ENCODE measurements around the gene APMAP. TPM values are rescaled to one million over a fixed set of nuclear protein-coding genes. Genes with fewer than 3 reads are reported as not detected.

Gene APMAP
- total RNA-seq, 1 experiment from 2014 or later: 67.8 TPM

- no peak overlapping the region for H3K27ac Mint-ChIP-seq
- TF ChIP-seq CTCF (conservative IDR thresholded peaks at IDR 0.05): no peak
- H3K23ac ChIP-seq (ENCODE audit: insufficient read length, low read depth, low read length): no peak overlapping the region
- H2AK5ac ChIP-seq (ENCODE audit: insufficient read length, low read length): no peak overlapping the region
- H3K9ac ChIP-seq (ENCODE audit: extremely low read depth, insufficient read length, low read length): no peak overlapping the region
- H3K23me2 ChIP-seq (ENCODE audit: insufficient read length, low read depth, low read length, poor library complexity, severe bottlenecking): no peaks in the 10 kb centered on the region
- DNase-seq: no peak
- H3K14ac ChIP-seq (ENCODE audit: insufficient read depth, low read length): no peak overlapping the region
- H3K27ac ChIP-seq (ENCODE audit: insufficient read length, low read depth, low read length): no peak overlapping the region
- no peaks in the 10 kb centered on the region; the same call in 1 of the 2 replicates for H3K27me3 Mint-ChIP-seq (ENCODE audit: low read depth)
- H4K91ac ChIP-seq (ENCODE audit: insufficient read length, low read depth, low read length): no peak overlapping the region
- H3K4me2 ChIP-seq (ENCODE audit: insufficient read depth, insufficient read length, low read length): no peak overlapping the region
- no peak overlapping the region for H4K5ac ChIP-seq (ENCODE audit: insufficient read length, low read depth, low read length)
- no peaks in the 10 kb centered on the region; a peak in 1 of 5 replicates for H3K9me3 Mint-ChIP-seq
- no peaks in the 10 kb centered on the region for H3K79me2 ChIP-seq (ENCODE audit: insufficient read depth, low read length)
- no peak overlapping the region for H3K18ac ChIP-seq (ENCODE audit: insufficient read length, low read depth, low read length)
- no peak overlapping the region for H2BK5ac ChIP-seq (ENCODE audit: insufficient read length, low read length)
- no peak overlapping the region for H2BK120ac ChIP-seq (ENCODE audit: low read depth, low read length, poor library complexity, severe bottlenecking)
- H3K27me3 ChIP-seq (ENCODE audit: insufficient read depth, low read length): no peaks in the 10 kb centered on the region
- no peak overlapping the region for H2BK12ac ChIP-seq (ENCODE audit: insufficient read length, low read depth, low read length)
- no peaks in the 10 kb centered on the region for H3K4me1 ChIP-seq (ENCODE audit: insufficient read depth, low read length)
- H3K4me1 Mint-ChIP-seq: peaks cover 6 to 15% of the 10 kb centered on the region in 2 experiments
- H4K20me1 ChIP-seq (ENCODE audit: control insufficient read depth, insufficient read depth, insufficient read length): no peaks in the 10 kb centered on the region
- no peaks in the 10 kb centered on the region for H3K79me1 ChIP-seq (ENCODE audit: insufficient read depth, low read depth, low read length, poor library complexity, severe bottlenecking)
- no peak overlapping the region for H2BK20ac ChIP-seq (ENCODE audit: low read depth, low read length, poor library complexity, severe bottlenecking)
- H2BK15ac ChIP-seq (ENCODE audit: low read depth, low read length): no peak overlapping the region
- no CpG with 5 or more reads among the region's 2 CpGs for WGBS (ENCODE audit: extremely low coverage, insufficient read length, low lambda C conversion rate)
- peaks cover 0 to 3% (median 0%) of the 10 kb centered on the region in 3 experiments; a peak in 2 of 7 replicates for H3K36me3 Mint-ChIP-seq (ENCODE audit: insufficient read depth in 1 of 3, low read depth in 3 of 3)
- H3K4ac ChIP-seq (ENCODE audit: low read depth, low read length): no peak overlapping the region
- no peak overlapping the region for H3K56ac ChIP-seq (ENCODE audit: insufficient read length, low read depth, low read length)
- H3K4me3 Mint-ChIP-seq: no peak overlapping the region
- no peaks in the 10 kb centered on the region for H3K9me3 ChIP-seq (ENCODE audit: control insufficient read depth, low read depth, low read length)
- no peak overlapping the region for H3T11ph ChIP-seq (ENCODE audit: low read length)
- no peak overlapping the region for H2AFZ ChIP-seq (ENCODE audit: low read length)
- no peak overlapping the region for H4K8ac ChIP-seq (replicated peaks; ENCODE audit: insufficient read length, low read depth, low read length)
Observed at GRCh38 chr20:24954566-24954965, 38.0 kb downstream of the APMAP start.
